SK-N-SH (cell line): ENCODE results near the gene SPIRE1. TPM values are rescaled to one million over a fixed set of nuclear protein-coding genes. Genes with fewer than 3 reads are reported as not detected.

ENCODE experiments used
- CTCF ChIA-PET: fragments of 300-600, 350-600 bp; formaldehyde crosslinking; extraction: SDS; loops from one replicate; lab custom pipeline; 2021; lab: Yijun Ruan, JAX
- POLR2A ChIA-PET: fragments of 350-600 bp; sonication (Branson Sonifier 250); formaldehyde crosslinking; extraction: SDS; loops from one replicate; lab custom pipeline; 2020; ENCODE audit warnings: antibody characterized with exemption, inconsistent platforms; lab: Yijun Ruan, JAX
- DNase-seq: peaks from one replicate; pipeline ENCODE4 v3.0.0; 2012
- H2AFZ ChIP-seq: fragments of 200-600 bp; sonication (generic); 2 replicates; pipeline ENCODE4 v1.8.1; 2016; ENCODE audit warnings: antibody characterized with exemption, mild to moderate bottlenecking, low read depth
- H3F3A ChIP-seq: fragments of 200-600 bp; sonication (generic); replicated peaks from 2 replicates; pipeline ENCODE3; 2016; ENCODE audit warnings: antibody characterized with exemption, mild to moderate bottlenecking; ENCODE audit not compliant: insufficient read depth
- H3K27ac ChIP-seq, 2 experiments: fragments of 200-500 bp in 1 of 2; fragments of 200-600 bp in 1 of 2; sonication (Bioruptor generic) in 1 of 2; sonication (generic), shearing (Covaris generic) in 1 of 2; 2 replicates each; pipeline versions ENCODE4 v1.5.1 to v1.6.1; 2014 to 2016; ENCODE audit warnings: low read depth in 2 of 2, inconsistent platforms in 1 of 2, low read length in 1 of 2, mild to moderate bottlenecking in 1 of 2, mixed read lengths in 1 of 2
- H3K27me3 ChIP-seq: fragments of 200-600 bp; sonication (generic), shearing (Covaris generic); 2 replicates; pipeline ENCODE4 v1.6.1; 2016; ENCODE audit warnings: mixed run types; ENCODE audit not compliant: insufficient read depth
- H3K36me3 ChIP-seq, 2 experiments: fragments of 200-500 bp in 1 of 2; fragments of 200-600 bp in 1 of 2; sonication (Bioruptor generic) in 1 of 2; sonication (generic) in 1 of 2; replicated peaks in 1 of 2; 2 replicates each; pipeline versions ENCODE3 to v1.5.1; 2014 to 2016; ENCODE audit warnings: low read length in 1 of 2, mild to moderate bottlenecking in 1 of 2; ENCODE audit not compliant: insufficient read depth in 2 of 2, control insufficient read depth in 1 of 2
- H3K4me1 ChIP-seq, 2 experiments: fragments of 200-500 bp in 1 of 2; fragments of 200-600 bp in 1 of 2; sonication (Bioruptor generic) in 1 of 2; sonication (generic), shearing (Covaris generic) in 1 of 2; 2 replicates each; pipeline versions ENCODE4 v1.5.1 to v1.6.1; 2014 to 2016; ENCODE audit warnings: low read depth in 1 of 2, low read length in 1 of 2, mixed run types in 1 of 2; ENCODE audit not compliant: insufficient read depth in 2 of 2, control insufficient read depth in 1 of 2
- H3K4me2 ChIP-seq: fragments of 200-600 bp; sonication (generic), shearing (Covaris generic); 2 replicates; pipeline ENCODE4 v1.6.1; 2017; ENCODE audit warnings: mixed run types
- H3K4me3 ChIP-seq, 2 experiments: fragments of 200-500 bp in 1 of 2; fragments of 200-600 bp in 1 of 2; sonication (Bioruptor generic) in 1 of 2; sonication (generic), shearing (Covaris generic) in 1 of 2; 2 replicates each; pipeline versions ENCODE4 v1.5.1 to v1.8.1; 2014 to 2016; ENCODE audit warnings: low read depth in 2 of 2, inconsistent platforms in 1 of 2, low read length in 1 of 2, mild to moderate bottlenecking in 1 of 2, mixed read lengths in 1 of 2, moderate library complexity in 1 of 2
- H3K79me2 ChIP-seq: fragments of 200-600 bp; sonication (generic); 2 replicates; pipeline ENCODE4 v1.8.1; 2017; ENCODE audit warnings: mild to moderate bottlenecking; ENCODE audit not compliant: insufficient read depth
- H3K9ac ChIP-seq: fragments of 200-600 bp; sonication (generic); 2 replicates; pipeline ENCODE4 v1.6.1; 2017; ENCODE audit warnings: mixed run types
- H3K9me2 ChIP-seq: fragments of 200-600 bp; sonication (generic); 2 replicates; pipeline ENCODE4 v1.6.1; 2017; ENCODE audit warnings: mixed run types
- H3K9me3 ChIP-seq: fragments of 200-600 bp; sonication (generic); 2 replicates; pipeline ENCODE4 v1.6.1; 2017; ENCODE audit warnings: mixed run types, mild to moderate bottlenecking, moderate library complexity
- H4K20me1 ChIP-seq: fragments of 200-600 bp; sonication (generic); 2 replicates; pipeline ENCODE4 v1.6.1; 2017; ENCODE audit warnings: mild to moderate bottlenecking, mixed run types; ENCODE audit not compliant: insufficient read depth
- CHD2 ChIP-seq: fragments of 150-350 bp; IDR thresholded peaks from 2 replicates; pipeline ENCODE4 v1.6.1; 2018; ENCODE audit warnings: low read length; ENCODE audit not compliant: partially characterized antibody
- ELF1 ChIP-seq: IDR thresholded peaks from 2 replicates; pipeline ENCODE4 v1.4.0; 2012
- FOXJ3 ChIP-seq: sonication (generic); formaldehyde crosslinking; IDR thresholded peaks from 2 replicates; pipeline ENCODE4 v1.5.1; 2020; ENCODE audit warnings: mild to moderate bottlenecking, missing genetic modification reagents
- FOXM1 ChIP-seq: IDR thresholded peaks from 2 replicates; pipeline ENCODE4 v1.4.0; 2012; ENCODE audit warnings: low read depth, mild to moderate bottlenecking
- IRF3 ChIP-seq: fragments of 150-350 bp; IDR thresholded peaks from 2 replicates; pipeline ENCODE4 v1.6.1; 2016; ENCODE audit warnings: mild to moderate bottlenecking, low read depth, low read length
- MEF2A ChIP-seq: IDR thresholded peaks from 2 replicates; pipeline ENCODE4 v1.4.0; 2012; ENCODE audit warnings: low read depth, borderline replicate concordance
- MXI1 ChIP-seq: IDR thresholded peaks from 2 replicates; pipeline ENCODE4 v1.6.1; 2012; ENCODE audit warnings: mild to moderate bottlenecking, low read depth, low read length, improper control_type of control experiment
- POLR2AphosphoS5 ChIP-seq: IDR thresholded peaks from 2 replicates; pipeline ENCODE4 v1.6.1; 2012; ENCODE audit warnings: low read depth, low read length
- RFX5 ChIP-seq: IDR thresholded peaks from 2 replicates; pipeline ENCODE4 v1.6.1; 2012; ENCODE audit warnings: mild to moderate bottlenecking, improper control_type of control experiment, low read length
- RXRA ChIP-seq: IDR thresholded peaks from 2 replicates; pipeline ENCODE4 v1.4.0; 2012; ENCODE audit warnings: low read depth, mild to moderate bottlenecking, borderline replicate concordance
- SIN3A ChIP-seq: IDR thresholded peaks from 2 replicates; pipeline ENCODE4 v1.6.1; 2012; ENCODE audit warnings: low read depth, mild to moderate bottlenecking, low read length, moderate library complexity, borderline replicate concordance
- SMC3 ChIP-seq: IDR thresholded peaks from 2 replicates; pipeline ENCODE4 v1.6.1; 2012; ENCODE audit warnings: low read depth, low read length, improper control_type of control experiment
- TAF1 ChIP-seq: IDR thresholded peaks from 2 replicates; pipeline ENCODE4 v1.6.1; 2012; ENCODE audit warnings: low read depth, mild to moderate bottlenecking, low read length, moderate library complexity, borderline replicate concordance
- TCF12 ChIP-seq: IDR thresholded peaks from 2 replicates; pipeline ENCODE4 v1.4.0; 2012
- YY1 ChIP-seq: IDR thresholded peaks from 2 replicates; pipeline ENCODE4 v1.4.0; 2012; ENCODE audit warnings: low read depth, mild to moderate bottlenecking
- WGBS: methylation state at CpG from one replicate; pipeline ENCODE4 v1.1.6; 2017; ENCODE audit warnings: low lambda C conversion rate; 5-methylcytosine and 5-hydroxymethylcytosine counted together
- polyA plus RNA-seq, 3 experiments: library from polyadenylated mRNA; depleted of rRNA; stranded (reverse); fragments of >200 nt; gene quantifications; 2 replicates each; pipeline ENCODE4 v1.2.3, GENCODE V29; 2012
- TF ChIP-seq, protein P1 (sequence below): fragments of 200-600 bp; sonication (generic); IDR thresholded peaks from 2 replicates; pipeline ENCODE4 v1.6.1; 2017; ENCODE audit warnings: antibody characterized with exemption, mild to moderate bottlenecking, moderate library complexity
- TF ChIP-seq, protein P2 (sequence below): IDR thresholded peaks from 2 replicates; pipeline ENCODE4 v1.4.0; 2012; ENCODE audit warnings: low read depth

Gene SPIRE1
- polyA plus RNA-seq, 1 of the 3 experiments (the other 2 are of a cell fraction) = 6.7 TPM

DNA sequence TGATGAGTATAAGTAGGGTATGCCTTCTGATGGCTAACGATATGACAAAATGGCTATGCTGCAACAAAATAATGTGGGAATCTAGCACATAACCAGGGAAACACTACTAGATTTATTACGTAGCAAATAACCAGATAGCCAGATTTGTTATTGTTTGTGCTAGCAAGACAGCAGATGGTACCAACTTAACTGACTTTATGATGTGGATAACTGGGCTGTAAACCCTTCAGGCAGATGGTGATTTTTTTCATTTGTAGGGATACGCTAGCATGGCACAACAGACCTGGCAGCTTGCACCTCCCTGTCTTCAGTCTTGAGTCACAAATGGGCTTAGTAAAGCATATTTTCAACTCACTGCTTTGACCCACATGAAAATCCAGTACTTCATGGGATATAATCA is 201.5 kb downstream of the SPIRE1 start:
- CTCF ChIA-PET = interaction anchor here (0.6 kb wide), 1 partner anchor 54 kb away, joined by 3 read pairs; no protein-coding TSS in a partner anchor
- DNase-seq = no peak
- WGBS = 99% methylated on average over 3 of the region's 3 CpGs
- POLR2A ChIA-PET = no interaction called here
- Histone ChIP-seq H3K27ac (no peak overlapping the region), H3K4me2 (no peak overlapping the region), H3K79me2 (no peaks in the 10 kb centered on the region), H2AFZ (no peak overlapping the region), H3K27me3 (no peaks in the 10 kb centered on the region), H3K9me3 (no peaks in the 10 kb centered on the region), H4K20me1 (no peaks in the 10 kb centered on the region), H3K9ac (no peak overlapping the region), H3F3A (no peaks in the 10 kb centered on the region), H3K4me1 (peaks cover 0 to 9% of the 10 kb centered on the region in 2 experiments; a peak in 1 of 4 replicates), H3K36me3 (peaks cover 19 to 26% of the 10 kb centered on the region in 2 experiments), H3K4me3 (no peak overlapping the region), H3K9me2 (no peaks in the 10 kb centered on the region)
- no peak for TF ChIP-seq MXI1

- Histone ChIP-seq H3K79me2 (no peaks in the 10 kb centered on the region), H4K20me1 (no peaks in the 10 kb centered on the region), H3K27me3 (no peaks in the 10 kb centered on the region), H3K4me2 (no peak overlapping the region), H3K4me3 (no peak overlapping the region), H3K9ac (no peak overlapping the region), H3K27ac (no peak overlapping the region), H3K36me3 (peaks cover 19 to 29% of the 10 kb centered on the region in 2 experiments), H3K4me1 (peaks cover 0 to 3% of the 10 kb centered on the region in 2 experiments; a peak in 1 of 4 replicates), H3K9me3 (no peaks in the 10 kb centered on the region), H3K9me2 (no peaks in the 10 kb centered on the region), H3F3A (no peaks in the 10 kb centered on the region), H2AFZ (no peak overlapping the region)
- WGBS = 100% methylated on average over 7 of the region's 7 CpGs
- DNase-seq = no peak
- POLR2A ChIA-PET = no interaction called here
- TF ChIP-seq RFX5 = no peak
- no peak for TF ChIP-seq TCF12
- TF ChIP-seq, protein P1, sequence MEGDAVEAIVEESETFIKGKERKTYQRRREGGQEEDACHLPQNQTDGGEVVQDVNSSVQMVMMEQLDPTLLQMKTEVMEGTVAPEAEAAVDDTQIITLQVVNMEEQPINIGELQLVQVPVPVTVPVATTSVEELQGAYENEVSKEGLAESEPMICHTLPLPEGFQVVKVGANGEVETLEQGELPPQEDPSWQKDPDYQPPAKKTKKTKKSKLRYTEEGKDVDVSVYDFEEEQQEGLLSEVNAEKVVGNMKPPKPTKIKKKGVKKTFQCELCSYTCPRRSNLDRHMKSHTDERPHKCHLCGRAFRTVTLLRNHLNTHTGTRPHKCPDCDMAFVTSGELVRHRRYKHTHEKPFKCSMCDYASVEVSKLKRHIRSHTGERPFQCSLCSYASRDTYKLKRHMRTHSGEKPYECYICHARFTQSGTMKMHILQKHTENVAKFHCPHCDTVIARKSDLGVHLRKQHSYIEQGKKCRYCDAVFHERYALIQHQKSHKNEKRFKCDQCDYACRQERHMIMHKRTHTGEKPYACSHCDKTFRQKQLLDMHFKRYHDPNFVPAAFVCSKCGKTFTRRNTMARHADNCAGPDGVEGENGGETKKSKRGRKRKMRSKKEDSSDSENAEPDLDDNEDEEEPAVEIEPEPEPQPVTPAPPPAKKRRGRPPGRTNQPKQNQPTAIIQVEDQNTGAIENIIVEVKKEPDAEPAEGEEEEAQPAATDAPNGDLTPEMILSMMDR = no peak
- no peak for TF ChIP-seq MEF2A
- TF ChIP-seq RXRA = no peak
- no peak for TF ChIP-seq SMC3
- TF ChIP-seq FOXM1 = no peak
- TF ChIP-seq YY1 = no peak
- TF ChIP-seq CHD2 = no peak
- TF ChIP-seq SIN3A = no peak
- TF ChIP-seq, protein P2, sequence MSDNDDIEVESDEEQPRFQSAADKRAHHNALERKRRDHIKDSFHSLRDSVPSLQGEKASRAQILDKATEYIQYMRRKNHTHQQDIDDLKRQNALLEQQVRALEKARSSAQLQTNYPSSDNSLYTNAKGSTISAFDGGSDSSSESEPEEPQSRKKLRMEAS = no peak
- TF ChIP-seq POLR2AphosphoS5 = no peak
- no peak for TF ChIP-seq FOXJ3 (CRISPR knock-in tag)
- no peak for TF ChIP-seq IRF3
- no peak for TF ChIP-seq TAF1
- no peak for TF ChIP-seq ELF1
- CTCF ChIA-PET = interaction anchor here (1.0 kb wide), 1 partner anchor 32 kb away, joined by 3 read pairs; no protein-coding TSS in a partner anchor
Observed at GRCh38 chr18:12455496-12455895, 202.4 kb downstream of the SPIRE1 start.
